Measurements from ENCODE around the gene MSRB1. TPM values are rescaled to one million over a fixed set of nuclear protein-coding genes. Genes with fewer than 3 reads are reported as not detected.

MSRB1 gene
- total RNA-seq, 1 experiment from 2014 or later, result 26.4 TPM

- no peak for TF ChIP-seq CTCF (IDR thresholded peaks at IDR 0.05)
- no peak; the same call in 1 of the 2 replicates for TF ChIP-seq CREM (CRISPR knock-in tag; IDR thresholded peaks at IDR 0.05)
- TF ChIP-seq GTF2I (CRISPR knock-in tag; conservative IDR thresholded peaks at IDR 0.05), result no peak
- TF ChIP-seq ZNF512 (CRISPR knock-in tag; IDR thresholded peaks at IDR 0.05; ENCODE audit: borderline replicate concordance), result no peak
- no peak for TF ChIP-seq ZNF396 (CRISPR knock-in tag; IDR thresholded peaks at IDR 0.05; ENCODE audit: borderline replicate concordance)
- 0 out of 2 replicates have a peak, but pooled peaks have one; percentile 8 for TF ChIP-seq HMGXB4 (CRISPR knock-in tag; IDR thresholded peaks at IDR 0.05)
- peak; percentile 88; the same call in 1 of the 2 replicates for TF ChIP-seq IRF1 (CRISPR knock-in tag; IDR thresholded peaks at IDR 0.05)
- peak; percentile 69; the same call in 1 of the 2 replicates for TF ChIP-seq USF1 (CRISPR knock-in tag; IDR thresholded peaks at IDR 0.05)
- peak; percentile 70 for TF ChIP-seq ZBTB21 (CRISPR knock-in tag; IDR thresholded peaks at IDR 0.05; ENCODE audit: borderline replicate concordance)
- peak; percentile 96 for TF ChIP-seq MAX (CRISPR knock-in tag; IDR thresholded peaks at IDR 0.05)
- peak; percentile 80 for TF ChIP-seq ESRRA (CRISPR knock-in tag; IDR thresholded peaks at IDR 0.05; ENCODE audit: borderline replicate concordance)
- TF ChIP-seq ZNF416 (CRISPR knock-in tag; IDR thresholded peaks at IDR 0.05), result 0 out of 2 replicates have a peak, but pooled peaks have one; percentile 9
- TF ChIP-seq ZNF423 (CRISPR knock-in tag; IDR thresholded peaks at IDR 0.05), result no peak
- no peak for TF ChIP-seq ZSCAN18 (CRISPR knock-in tag; IDR thresholded peaks at IDR 0.05)
- no peak for TF ChIP-seq ZNF425 (CRISPR knock-in tag; conservative IDR thresholded peaks at IDR 0.05)
- TF ChIP-seq TEAD4 (CRISPR knock-in tag; IDR thresholded peaks at IDR 0.05), result peak; percentile 82; the same call in 1 of the 2 replicates
- TF ChIP-seq KAT7 (CRISPR knock-in tag; IDR thresholded peaks at IDR 0.05; ENCODE audit: borderline replicate concordance), result peak; percentile 75; the same call in 1 of the 2 replicates
- TF ChIP-seq E2F1 (CRISPR knock-in tag; IDR thresholded peaks at IDR 0.05), result peak; percentile 91
- TF ChIP-seq PRDM15 (CRISPR knock-in tag; IDR thresholded peaks at IDR 0.05), result no peak; the same call in 1 of the 2 replicates
- peak; percentile 89; the same call in 1 of the 2 replicates for TF ChIP-seq ELF4 (CRISPR knock-in tag; IDR thresholded peaks at IDR 0.05; ENCODE audit: low read depth)
- peak; percentile 76; the same call in 1 of the 2 replicates for TF ChIP-seq ATF1 (CRISPR knock-in tag; IDR thresholded peaks at IDR 0.05)
These were observed 49.1 kb upstream of the MSRB1 start (continued) for GRCh38 chr16:1991948-1992703.

Measured in WTC11 (cell line).